Measurements from ENCODE around the gene MYH6. TPM values are rescaled to one million over a fixed set of nuclear protein-coding genes. Genes with fewer than 3 reads are reported as not detected.

Gene MYH6
- total and polyA plus RNA-seq, 2 of the 13 experiments (the other 11 are each of a cell fraction or from before 2014, with no cell fraction given): 0.01 TPM; not detected in 1

GRCh38 chr14:23385642-23386265 lies 22.3 kb downstream of the MYH6 start (continued):
- TF ChIP-seq ZNF687 (CRISPR knock-in tag; IDR thresholded peaks at IDR 0.05): peak; percentile 49
- TF ChIP-seq ZNF839 (CRISPR knock-in tag; IDR thresholded peaks at IDR 0.05; ENCODE audit: borderline replicate concordance): 0 out of 2 replicates have a peak, but pooled peaks have one; percentile 45
- TF ChIP-seq ZSCAN25 (CRISPR knock-in tag; IDR thresholded peaks at IDR 0.05): peak; percentile 48; the same call in 1 of the 2 replicates
- no peak for TF ChIP-seq ATF3 (CRISPR knock-in tag; IDR thresholded peaks at IDR 0.05)
- TF ChIP-seq ZMAT3 (CRISPR knock-in tag; conservative IDR thresholded peaks at IDR 0.05): no peak
- TF ChIP-seq EZH2 (conservative IDR thresholded peaks at IDR 0.05; ENCODE audit: low read depth, low read length): 0 out of 2 replicates have a peak, but pooled peaks have one; percentile 88
- TF ChIP-seq ZNF225 (CRISPR knock-in tag; IDR thresholded peaks at IDR 0.05): no peak; the same call in 1 of the 2 replicates
- TF ChIP-seq HINFP (CRISPR knock-in tag; IDR thresholded peaks at IDR 0.05; ENCODE audit: low read depth): 0 out of 2 replicates have a peak, but pooled peaks have one; percentile 29
- TF ChIP-seq ETV5 (CRISPR knock-in tag; IDR thresholded peaks at IDR 0.05; ENCODE audit: borderline replicate concordance): peak; percentile 22; the same call in 1 of the 2 replicates
- TF ChIP-seq CTCF (CRISPR knock-in tag; IDR thresholded peaks at IDR 0.05): peak; percentile 50
- 0 out of 2 replicates have a peak, but pooled peaks have one; percentile 3 for TF ChIP-seq TBX2 (CRISPR knock-in tag; IDR thresholded peaks at IDR 0.05; ENCODE audit: borderline replicate concordance)
